Activated naive CD4-positive, alpha-beta T cell treated with anti-CD3 and anti-CD28 coated beads, Interleukin-2, amount 50 U/mL, for 16 hours (primary cell): ENCODE results near the gene ATP6V0E2.
"Not testable (repeated sequence)": the region's sequence is repeated elsewhere in the genome, so short reads cannot be mapped to it uniquely, and the experiment has no call there.

Experiments used
- DNase-seq: peaks from one replicate; pipeline ENCODE4 v3.0.0-alpha.2; 2020

The ATP6V0E2 gene

GRCh38 chr7:149880638-149881311 lies 7.0 kb downstream of the ATP6V0E2 start:
- DNase-seq, result no peak

GRCh38 chr7:149881328-149882247 lies 7.8 kb downstream of the ATP6V0E2 start:
- DNase-seq, result no peak

- DNase-seq, result no peak
Measured at GRCh38 chr7:149882248-149883047, 8.7 kb downstream of the ATP6V0E2 start.

- DNase-seq, result no peak
Measured at GRCh38 chr7:149883048-149883438, 9.3 kb downstream of the ATP6V0E2 start.

- peak; percentile 60 for DNase-seq
Measured at GRCh38 chr7:149883452-149883861, 9.7 kb downstream of the ATP6V0E2 start.

GRCh38 chr7:149884016-149884415 lies 10.2 kb downstream of the ATP6V0E2 start:
- no peak for DNase-seq

GRCh38 chr7:149884541-149884940 lies 10.8 kb downstream of the ATP6V0E2 start:
- no peak for DNase-seq

GRCh38 chr7:149885191-149886017 lies 11.6 kb downstream of the ATP6V0E2 start:
- no peak for DNase-seq

GRCh38 chr7:149886018-149886415 lies 12.2 kb downstream of the ATP6V0E2 start:
- DNase-seq, result no peak

- DNase-seq, result no peak
Measured at GRCh38 chr7:149887311-149887710, 13.5 kb downstream of the ATP6V0E2 start.

GRCh38 chr7:149890715-149891114 lies 16.9 kb downstream of the ATP6V0E2 start:
- not testable (repeated sequence) for DNase-seq

GRCh38 chr7:149894957-149895356 lies 21.2 kb downstream of the ATP6V0E2 start:
- not testable (repeated sequence) for DNase-seq

GRCh38 chr7:149907776-149908376 lies 34.1 kb downstream of the ATP6V0E2 start:
- DNase-seq, result not testable (repeated sequence)

GRCh38 chr7:149910219-149910618 lies 36.5 kb downstream of the ATP6V0E2 start:
- DNase-seq, result not testable (repeated sequence)

- DNase-seq, result not testable (repeated sequence)
Measured at GRCh38 chr7:149912126-149912525, 38.4 kb downstream of the ATP6V0E2 start.

GRCh38 chr7:149926414-149926813 lies 52.6 kb downstream of the ATP6V0E2 start:
- not testable (repeated sequence) for DNase-seq
